SU-DHL-6 (cell line): Measurements from ENCODE around the gene SLC6A4.

Experiments used
- H2AFZ ChIP-seq: fragments of 200-600 bp; sonication (generic); 2 replicates; pipeline ENCODE4 v1.6.1; 2014; ENCODE audit warnings: low read depth, mild to moderate bottlenecking, moderate library complexity, mixed read lengths, antibody characterized with exemption, low read length; ENCODE audit not compliant: severe bottlenecking
- H3F3A ChIP-seq: fragments of 200-600 bp; shearing (Covaris generic); 2 replicates; pipeline ENCODE4 v1.6.0; 2016; ENCODE audit warnings: antibody characterized with exemption, mild to moderate bottlenecking; ENCODE audit not compliant: insufficient read depth
- H3K27ac ChIP-seq: fragments of 200-600 bp; sonication (generic); 2 replicates; pipeline ENCODE4 v1.5.1; 2016; ENCODE audit warnings: low read depth, mild to moderate bottlenecking, low read length, moderate library complexity, mixed read lengths
- H3K27me3 ChIP-seq: fragments of 200-600 bp; sonication (generic), shearing (Covaris generic); 2 replicates; pipeline ENCODE4 v1.6.0; 2014; ENCODE audit warnings: mild to moderate bottlenecking, low read length
- H3K36me3 ChIP-seq: fragments of 200-600 bp; sonication (generic); 2 replicates; pipeline ENCODE4 v1.6.1; 2014; ENCODE audit warnings: mild to moderate bottlenecking, low read length, mixed read lengths
- H3K4me2 ChIP-seq: fragments of 300-600, 200-600 bp; shearing (Covaris generic), sonication (generic); 2 replicates; pipeline ENCODE4 v1.6.0; 2014; ENCODE audit warnings: low read length, low read depth, mild to moderate bottlenecking; ENCODE audit not compliant: poor library complexity, severe bottlenecking
- H3K4me3 ChIP-seq: fragments of 200-600 bp; sonication (generic); 2 replicates; pipeline ENCODE4 v1.5.1; 2014; ENCODE audit warnings: antibody characterized with exemption, low read length, mild to moderate bottlenecking, mixed read lengths; ENCODE audit not compliant: insufficient read depth, poor library complexity, severe bottlenecking
- H3K79me2 ChIP-seq: fragments of 200-600 bp; sonication (generic); 2 replicates; pipeline ENCODE4 v1.6.1; 2014; ENCODE audit warnings: mild to moderate bottlenecking, low read length, moderate library complexity; ENCODE audit not compliant: insufficient read depth
- H3K9ac ChIP-seq: fragments of 200-600 bp; sonication (generic); 2 replicates; pipeline ENCODE4 v1.7.0; 2014; ENCODE audit warnings: mild to moderate bottlenecking, low read length
- H3K9me2 ChIP-seq: fragments of 200-600 bp; sonication (generic); replicated peaks from 2 replicates; pipeline ENCODE4 v1.6.1; 2014; ENCODE audit warnings: low read length; ENCODE audit not compliant: insufficient read depth
- H3K9me3 ChIP-seq: fragments of 200-600 bp; sonication (generic); 2 replicates; pipeline ENCODE4 v1.6.1; 2014; ENCODE audit warnings: low read length, mixed read lengths; ENCODE audit not compliant: insufficient read depth
- H4K20me1 ChIP-seq: fragments of 200-600 bp; sonication (generic); 2 replicates; pipeline ENCODE4 v1.6.1; 2014; ENCODE audit warnings: low read depth, mild to moderate bottlenecking, antibody characterized with exemption, low read length, moderate library complexity, mixed read lengths
- CTCF ChIP-seq: fragments of 200-600 bp; sonication (generic); IDR thresholded peaks from one replicate; pipeline ENCODE4 v1.5.1; 2017; ENCODE audit warnings: antibody characterized with exemption, mild to moderate bottlenecking, low read length, moderate library complexity; ENCODE audit not compliant: insufficient read depth, poor library complexity, severe bottlenecking
- EZH2phosphoT487 ChIP-seq: fragments of 200-600 bp; sonication (generic), shearing (Covaris generic); conservative IDR thresholded peaks from 2 replicates; pipeline ENCODE4 v1.6.1; 2018; ENCODE audit warnings: mild to moderate bottlenecking, antibody characterized with exemption, low read length, moderate library complexity, mixed read lengths

Gene SLC6A4

GRCh38 chr17:30218799-30219198 lies 16.7 kb downstream of the SLC6A4 start:
- Histone ChIP-seq H3K9me2 (no peaks in the 10 kb centered on the region), H3K36me3 (no peaks in the 10 kb centered on the region), H3K27me3 (no peaks in the 10 kb centered on the region), H3K79me2 (no peaks in the 10 kb centered on the region), H4K20me1 (no peaks in the 10 kb centered on the region), H3K9me3 (no peaks in the 10 kb centered on the region), H3K4me2 (no peak overlapping the region), H3K27ac (no peak overlapping the region), H2AFZ (no peak overlapping the region), H3K4me3 (no peak overlapping the region), H3K9ac (no peak overlapping the region), H3F3A (no peaks in the 10 kb centered on the region)
- TF ChIP-seq CTCF (no peak), EZH2phosphoT487 (no peak)

- H3K79me2 ChIP-seq = no peaks in the 10 kb centered on the region
- H3K9me3 ChIP-seq = no peaks in the 10 kb centered on the region
- no peak overlapping the region for H3K27ac ChIP-seq
- TF ChIP-seq EZH2phosphoT487 (no peak), CTCF (no peak)
- H3K36me3 ChIP-seq = no peaks in the 10 kb centered on the region
- no peaks in the 10 kb centered on the region for H3F3A ChIP-seq
- no peaks in the 10 kb centered on the region for H3K27me3 ChIP-seq
- H4K20me1 ChIP-seq = no peaks in the 10 kb centered on the region
- H3K4me2 ChIP-seq = no peak overlapping the region
- H2AFZ ChIP-seq = no peak overlapping the region
- H3K9ac ChIP-seq = no peak overlapping the region
- no peaks in the 10 kb centered on the region for H3K9me2 ChIP-seq
- no peak overlapping the region for H3K4me3 ChIP-seq
Measured at GRCh38 chr17:30217746-30218245, 17.7 kb downstream of the SLC6A4 start.

- Histone ChIP-seq H3K4me2 (no peak overlapping the region), H3K4me3 (no peak overlapping the region), H3K9me3 (no peaks in the 10 kb centered on the region), H3K9ac (no peak overlapping the region), H3K27ac (no peak overlapping the region), H3F3A (no peaks in the 10 kb centered on the region), H3K36me3 (no peaks in the 10 kb centered on the region), H3K79me2 (no peaks in the 10 kb centered on the region), H3K9me2 (no peaks in the 10 kb centered on the region), H3K27me3 (no peaks in the 10 kb centered on the region), H2AFZ (no peak overlapping the region), H4K20me1 (no peaks in the 10 kb centered on the region)
- no peak for TF ChIP-seq EZH2phosphoT487
- no peak for TF ChIP-seq CTCF
Measured at GRCh38 chr17:30217054-30217453, 18.4 kb downstream of the SLC6A4 start.

GRCh38 chr17:30212750-30213149 lies 22.7 kb downstream of the SLC6A4 start:
- Histone ChIP-seq H3F3A (no peaks in the 10 kb centered on the region), H3K9me2 (no peaks in the 10 kb centered on the region), H3K79me2 (no peaks in the 10 kb centered on the region), H3K4me2 (no peak overlapping the region), H3K36me3 (no peaks in the 10 kb centered on the region), H3K9me3 (no peaks in the 10 kb centered on the region), H2AFZ (no peak overlapping the region), H4K20me1 (no peaks in the 10 kb centered on the region), H3K9ac (no peak overlapping the region), H3K4me3 (no peak overlapping the region), H3K27ac (no peak overlapping the region), H3K27me3 (no peaks in the 10 kb centered on the region)
- no peak for TF ChIP-seq CTCF
